Left lung (tissue), 10 donors: ENCODE results near the gene CLDN7. TPM values are rescaled to one million over a fixed set of nuclear protein-coding genes. Genes with fewer than 3 reads are reported as not detected.
A peak's percentile ranks its signal among the peaks of the same experiment; 100 is the strongest.

Source experiments
- ATAC-seq: fragments of 200-7000 bp; cut with Tn5 transposase; one replicate; pipeline ENCODE4 v1.9.1; 2020; ENCODE audit warnings: moderate library complexity
- DNase-seq, 4 donors: peaks; one replicate each; pipeline ENCODE4 v3.0.0-alpha.2; 2013 to 2020
- H3K27ac ChIP-seq, 2 donors: fragments of 200-600 bp; sonication (generic) in 1 of 2; one replicate each; pipeline versions ENCODE4 v1.5.0 to v1.8.0; 2020 to 2021
- H3K27me3 ChIP-seq, 2 donors: fragments of 200-600 bp; sonication (generic) in 1 of 2; one replicate each; pipeline versions ENCODE4 v1.5.0 to v1.8.0; 2020 to 2021
- H3K36me3 ChIP-seq, 2 donors: fragments of 200-600 bp; sonication (generic) in 1 of 2; one replicate each; pipeline versions ENCODE4 v1.5.0 to v1.8.0; 2020 to 2021
- H3K4me1 ChIP-seq, 2 donors: fragments of 200-600 bp; one replicate each; pipeline ENCODE4 v1.8.0; 2021
- H3K4me3 ChIP-seq, 2 donors: fragments of 200-600 bp; sonication (generic) in 1 of 2; one replicate each; pipeline versions ENCODE4 v1.5.0 to v1.8.0; 2020 to 2021; ENCODE audit warnings: mild to moderate bottlenecking in 1 of 2
- H3K9me3 ChIP-seq, 2 donors: fragments of 200-600 bp; sonication (generic) in 1 of 2; one replicate each; pipeline versions ENCODE4 v1.5.0 to v1.8.0; 2020 to 2021
- CTCF ChIP-seq, 2 donors: fragments of 200-600 bp; sonication (generic) in 1 of 2; IDR thresholded peaks; one replicate each; pipeline versions ENCODE4 v1.5.0 to v1.8.0; 2021; ENCODE audit warnings: antibody characterized with exemption in 2 of 2
- intact Hi-C, 2 donors: fragments of 100-400 bp; cut with DNase I; formaldehyde crosslinking; loops; one replicate each; pipeline versions ENCODE4 v1.11.2 to v1.14.2; 2022
- polyA plus RNA-seq, 6 donors: library from polyadenylated mRNA; unstranded; fragments of 120-200 nt; gene quantifications; one replicate each; pipeline ENCODE4 v1.2.1, GENCODE V29; 2013; ENCODE audit not compliant: insufficient read length in 6 of 6
- total RNA-seq, 2 donors: library from RNA; stranded (reverse); fragmentation: NEBNext Ultra II Directional; extraction: Animal tissue kit (Norgen Biotek cat#: 25700); gene quantifications; one replicate each; pipeline ENCODE4 v1.2.1, GENCODE V29; 2021
- donor health status: DM: no; HTN: yes; CAD: no.
- donor health status: DM: no; HTN: no; CAD: no.

Gene CLDN7
- total and polyA plus RNA-seq, 8 donors = 26.0 to 197 (median 36.5) TPM

GRCh38 chr17:7217113-7217987, 44.9 kb downstream of the CLDN7 start:
- Histone ChIP-seq H3K4me3 (peak overlapping the region; percentile 36 to 49), H3K36me3 (peaks cover 0 to 17% of the 10 kb centered on the region in 2 donors), H3K4me1 (peaks cover 22 to 74% of the 10 kb centered on the region in 2 donors), H3K9me3 (no peaks in the 10 kb centered on the region), H3K27me3 (no peaks in the 10 kb centered on the region), H3K27ac (peak overlapping the region; percentile 33 to 43)
- TF ChIP-seq CTCF (IDR thresholded peaks at IDR 0.05) = no peak
- intact Hi-C loops = no loop called here
- ATAC-seq (no peak), DNase-seq (peak in 3 of 4 donors; percentile 56 to 90 (median 72))

GRCh38 chr17:7216242-7217112, 45.8 kb downstream of the CLDN7 start:
- DNase-seq (no peak), ATAC-seq (no peak)
- Histone ChIP-seq H3K36me3 (peaks cover 0 to 8% of the 10 kb centered on the region in 2 donors), H3K4me1 (peaks cover 23 to 67% of the 10 kb centered on the region in 2 donors), H3K27ac (peak overlapping the region; percentile 33 to 43), H3K27me3 (no peaks in the 10 kb centered on the region), H3K9me3 (no peaks in the 10 kb centered on the region), H3K4me3 (peak overlapping the region; percentile 36 to 49)
- TF ChIP-seq CTCF (IDR thresholded peaks at IDR 0.05) = no peak
- intact Hi-C loops = no loop called here

- TF ChIP-seq CTCF (IDR thresholded peaks at IDR 0.05) = no peak
- no peaks in the 10 kb centered on the region for H3K27me3 ChIP-seq
- DNase-seq (peak in 1 of 4 donors; percentile 39), ATAC-seq (no peak)
- H3K4me1 ChIP-seq = peaks cover 16 to 59% of the 10 kb centered on the region in 2 donors
- H3K27ac ChIP-seq = peak overlapping the region in 1 of 2 donors; percentile 79
- no peaks in the 10 kb centered on the region for H3K9me3 ChIP-seq
- peaks cover 0 to under 1% of the 10 kb centered on the region in 2 donors for H3K36me3 ChIP-seq
- intact Hi-C loops = no loop called here
- peak overlapping the region in 1 of 2 donors; percentile 56 for H3K4me3 ChIP-seq
These were observed 46.6 kb downstream of the CLDN7 start for GRCh38 chr17:7215652-7216180.

GRCh38 chr17:7215136-7215638, 47.1 kb downstream of the CLDN7 start:
- Histone ChIP-seq H3K36me3 (no peaks in the 10 kb centered on the region), H3K4me3 (peak overlapping the region; percentile 56), H3K4me1 (peaks cover 13 to 54% of the 10 kb centered on the region in 2 donors), H3K27me3 (no peaks in the 10 kb centered on the region), H3K9me3 (no peaks in the 10 kb centered on the region), H3K27ac (peak overlapping the region in 1 of 2 donors; percentile 79)
- DNase-seq (peak in 1 of 4 donors; percentile 96), ATAC-seq (no peak)
- no peak for TF ChIP-seq CTCF (IDR thresholded peaks at IDR 0.05)
- intact Hi-C loops = no loop called here
